OCI-LY3 (cell line): ENCODE data around the gene PLA2G4F.

ENCODE experiments used
- EZH2phosphoT487 ChIP-seq: fragments of 200-600 bp; shearing (Covaris generic); IDR thresholded peaks from 2 replicates; pipeline ENCODE4 v1.6.1; 2018; ENCODE audit warnings: antibody characterized with exemption, mixed run types, low read depth
- TF ChIP-seq, protein P1 (sequence below): fragments of 200-600, 300-600 bp; sonication (generic); IDR thresholded peaks from 2 replicates; pipeline ENCODE4 v1.5.1; 2014; ENCODE audit warnings: antibody characterized with exemption, low read length, low read depth

DNA sequence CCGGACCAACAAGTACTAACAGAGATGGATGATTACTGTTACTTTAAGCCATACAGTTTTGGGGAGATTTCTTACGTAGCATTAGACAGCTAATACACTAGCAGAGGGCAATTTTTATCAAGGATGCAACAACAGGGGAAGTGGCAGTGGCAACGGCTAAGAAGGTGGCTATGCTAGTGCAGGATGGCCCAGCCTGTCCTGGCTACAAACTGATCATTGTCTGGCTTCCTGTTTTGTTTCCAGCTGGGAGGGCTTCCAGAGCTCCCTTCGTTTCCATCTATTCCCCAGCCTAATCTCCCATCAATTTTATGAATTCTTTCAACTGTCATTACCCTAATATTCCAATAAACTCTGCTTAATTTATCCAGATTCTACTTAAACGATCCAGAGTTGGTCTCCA, 16.0 kb upstream of the PLA2G4F start:
- TF ChIP-seq, protein P1, sequence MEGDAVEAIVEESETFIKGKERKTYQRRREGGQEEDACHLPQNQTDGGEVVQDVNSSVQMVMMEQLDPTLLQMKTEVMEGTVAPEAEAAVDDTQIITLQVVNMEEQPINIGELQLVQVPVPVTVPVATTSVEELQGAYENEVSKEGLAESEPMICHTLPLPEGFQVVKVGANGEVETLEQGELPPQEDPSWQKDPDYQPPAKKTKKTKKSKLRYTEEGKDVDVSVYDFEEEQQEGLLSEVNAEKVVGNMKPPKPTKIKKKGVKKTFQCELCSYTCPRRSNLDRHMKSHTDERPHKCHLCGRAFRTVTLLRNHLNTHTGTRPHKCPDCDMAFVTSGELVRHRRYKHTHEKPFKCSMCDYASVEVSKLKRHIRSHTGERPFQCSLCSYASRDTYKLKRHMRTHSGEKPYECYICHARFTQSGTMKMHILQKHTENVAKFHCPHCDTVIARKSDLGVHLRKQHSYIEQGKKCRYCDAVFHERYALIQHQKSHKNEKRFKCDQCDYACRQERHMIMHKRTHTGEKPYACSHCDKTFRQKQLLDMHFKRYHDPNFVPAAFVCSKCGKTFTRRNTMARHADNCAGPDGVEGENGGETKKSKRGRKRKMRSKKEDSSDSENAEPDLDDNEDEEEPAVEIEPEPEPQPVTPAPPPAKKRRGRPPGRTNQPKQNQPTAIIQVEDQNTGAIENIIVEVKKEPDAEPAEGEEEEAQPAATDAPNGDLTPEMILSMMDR, result no peak
- no peak for TF ChIP-seq EZH2phosphoT487
